T1000 (cell line): ENCODE measurements around the gene GAL3ST3.
"Not testable (repeated sequence)": the region's sequence is repeated elsewhere in the genome, so short reads cannot be mapped to it uniquely, and the experiment has no call there.

ENCODE experiments used
- DNase-seq: peaks from one replicate; lab custom pipeline; 2025; ENCODE audit warnings: mixed read lengths; lab: John Stamatoyannopoulos, UW

GAL3ST3 gene

DNA sequence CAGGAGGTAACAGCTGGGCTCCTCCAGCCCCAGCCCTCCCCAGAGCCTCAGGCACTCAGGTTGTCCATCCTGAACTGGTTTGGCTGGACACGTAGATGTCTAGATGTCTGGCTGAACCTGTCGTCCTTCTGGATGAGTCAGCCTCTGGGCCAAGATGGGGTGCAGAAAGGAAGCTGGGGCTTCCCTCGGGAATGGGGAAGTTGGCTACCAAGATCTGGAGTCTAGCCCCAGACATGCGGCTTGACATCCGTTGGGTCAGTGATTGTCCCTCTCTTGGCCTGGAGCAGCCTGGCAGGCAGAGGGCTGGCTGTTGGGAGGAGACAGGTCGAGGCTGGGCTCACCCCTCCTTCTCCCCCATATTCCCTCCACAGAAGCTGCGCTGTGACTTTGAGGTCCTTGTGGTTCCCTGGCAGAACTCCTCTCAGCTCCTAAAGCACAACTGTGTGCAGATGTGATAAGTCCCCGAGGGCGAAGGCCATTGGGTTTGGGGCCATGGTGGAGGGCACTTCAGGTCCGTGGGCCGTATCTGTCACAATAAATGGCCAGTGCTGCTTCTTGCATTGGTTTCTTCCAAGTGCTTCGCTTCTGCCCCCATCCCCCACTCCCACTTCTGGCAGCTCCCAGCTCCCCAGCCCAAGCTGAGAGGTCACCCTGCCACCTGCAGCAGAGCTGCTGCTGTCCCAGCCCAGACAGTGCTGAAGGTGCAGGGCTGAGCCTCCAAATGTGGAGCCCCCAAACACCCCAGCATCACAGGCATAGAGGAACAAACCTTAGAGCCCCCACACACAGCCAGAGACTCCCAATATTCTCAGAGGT lies 35.8 kb downstream of the GAL3ST3 start:
- no peak for DNase-seq

DNA sequence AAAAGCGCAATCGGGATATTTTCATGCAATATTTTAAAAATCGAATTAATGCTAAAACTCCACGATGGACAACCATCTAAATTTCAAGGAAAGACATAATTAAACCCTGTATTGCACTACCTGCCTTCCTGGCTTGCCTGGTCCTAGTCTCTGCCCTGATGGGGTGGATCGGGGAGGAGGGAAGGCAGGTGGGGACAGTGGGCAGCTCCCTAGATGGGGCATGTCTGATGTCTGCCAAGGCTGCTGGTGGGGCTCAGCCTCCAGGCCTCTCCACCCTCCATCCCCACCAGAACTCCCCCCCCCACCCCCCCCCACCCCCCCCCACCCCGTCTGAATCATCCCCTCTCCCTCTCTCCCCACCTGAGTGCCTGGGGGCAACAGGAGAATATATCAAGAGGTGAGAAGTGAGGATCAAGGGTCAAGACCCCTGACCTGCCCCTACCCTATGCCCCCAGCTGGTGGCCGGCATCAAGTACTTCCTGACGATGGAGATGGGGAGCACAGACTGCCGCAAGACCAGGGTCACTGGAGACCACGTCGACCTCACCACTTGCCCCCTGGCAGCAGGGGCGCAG lies 36.5 kb downstream of the GAL3ST3 start:
- DNase-seq = no peak

DNA sequence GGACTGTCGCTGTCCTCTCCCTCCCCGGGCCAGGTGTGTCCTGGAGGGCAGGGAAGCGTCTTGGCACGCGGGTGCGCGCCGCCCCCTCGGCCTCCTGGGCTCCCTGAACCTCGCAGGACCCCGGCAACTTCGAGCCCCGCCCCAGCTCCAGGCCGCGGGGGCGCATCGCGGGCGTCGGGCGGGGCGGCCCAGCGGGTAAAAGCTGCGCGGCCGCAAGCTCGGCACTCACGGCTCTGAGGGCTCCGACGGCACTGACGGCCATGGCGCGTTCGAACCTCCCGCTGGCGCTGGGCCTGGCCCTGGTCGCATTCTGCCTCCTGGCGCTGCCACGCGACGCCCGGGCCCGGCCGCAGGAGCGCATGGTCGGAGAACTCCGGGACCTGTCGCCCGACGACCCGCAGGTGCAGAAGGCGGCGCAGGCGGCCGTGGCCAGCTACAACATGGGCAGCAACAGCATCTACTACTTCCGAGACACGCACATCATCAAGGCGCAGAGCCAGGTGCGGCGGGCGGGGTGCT lies 37.1 kb downstream of the GAL3ST3 start, which contains the start of gene CST6:
Gene CST6 (plus strand): TSS at position 224 of the 519 bp plus-strand sequence. CDS start 37 bp downstream, at position 261.
- no peak for DNase-seq

DNA sequence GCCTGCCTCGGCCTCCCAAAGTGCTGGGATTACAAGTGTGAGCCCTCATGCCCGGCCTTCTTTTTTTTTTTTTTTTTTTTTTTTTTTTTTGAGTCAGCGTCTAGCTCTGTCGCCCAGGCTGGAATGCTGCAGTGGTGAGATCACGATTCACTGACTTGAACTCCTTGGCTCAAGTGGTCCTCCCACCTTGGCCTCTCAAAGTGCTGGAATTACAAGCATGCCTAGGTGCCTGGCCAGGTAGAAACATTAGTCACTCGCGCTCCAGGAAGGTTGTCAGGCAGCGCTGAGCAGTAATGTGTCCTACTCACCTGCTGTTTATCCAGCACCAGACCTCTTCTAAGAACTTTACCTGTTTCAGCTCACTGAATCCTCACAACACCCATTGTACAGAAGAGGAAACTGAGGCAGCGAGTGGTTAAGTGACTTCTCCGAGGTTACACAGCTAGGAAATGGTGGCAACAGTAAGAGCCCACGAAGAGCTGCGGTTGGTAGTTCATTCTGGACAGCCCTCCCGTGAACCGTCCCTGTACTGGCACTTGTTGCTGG lies 37.6 kb downstream of the GAL3ST3 start:
- DNase-seq = no peak

DNA sequence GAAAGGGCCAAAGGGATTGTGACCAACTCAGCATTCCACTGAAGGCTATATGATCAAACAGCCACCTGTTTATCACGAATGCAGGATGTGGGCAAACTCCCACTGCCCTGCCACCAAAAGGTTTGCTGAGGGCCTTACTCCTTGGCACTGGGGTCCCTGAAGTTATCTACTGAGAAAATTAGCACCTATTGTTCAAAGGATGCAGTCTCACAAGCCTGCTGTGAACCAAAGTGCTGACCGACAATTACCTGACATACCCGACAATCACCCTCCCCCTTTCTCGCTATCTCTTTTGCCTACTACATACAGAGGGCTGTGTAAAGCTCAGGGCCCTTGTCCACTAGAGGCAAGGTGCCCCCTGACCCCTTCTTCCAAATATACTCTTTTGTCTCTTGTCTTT lies 38.9 kb downstream of the GAL3ST3 start:
- DNase-seq = not testable (repeated sequence)

DNA sequence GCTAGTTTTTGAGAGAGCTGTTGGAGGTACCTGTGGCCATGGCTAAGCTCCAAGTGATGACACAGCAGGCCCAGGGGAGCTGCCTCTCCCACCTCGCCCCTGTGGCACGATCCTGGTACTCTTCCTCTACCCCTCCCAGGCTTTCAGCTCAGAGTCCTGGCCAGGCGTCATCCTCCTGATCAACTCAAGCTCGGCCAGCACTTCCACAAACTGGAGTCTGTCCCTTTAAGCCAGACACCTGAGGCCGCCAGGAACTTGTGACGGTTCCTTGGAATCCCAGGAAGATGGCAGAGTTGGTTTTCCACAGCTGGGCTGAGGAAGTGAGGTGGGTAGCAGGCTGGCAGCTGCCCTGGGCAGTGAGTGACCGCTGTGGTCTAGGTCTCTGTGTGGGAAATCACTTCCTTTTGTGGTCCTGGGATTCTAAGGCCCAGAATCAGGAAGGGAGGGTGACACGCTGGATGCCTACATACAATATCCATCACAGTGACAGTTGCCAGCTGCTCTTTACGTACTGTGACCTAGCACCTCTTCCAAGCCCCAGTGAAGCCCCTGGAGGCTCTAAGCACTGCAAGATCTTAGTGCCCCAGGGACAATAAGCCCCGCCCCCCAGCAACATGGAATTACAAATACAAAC lies 40.4 kb downstream of the GAL3ST3 start:
- no peak for DNase-seq

DNA sequence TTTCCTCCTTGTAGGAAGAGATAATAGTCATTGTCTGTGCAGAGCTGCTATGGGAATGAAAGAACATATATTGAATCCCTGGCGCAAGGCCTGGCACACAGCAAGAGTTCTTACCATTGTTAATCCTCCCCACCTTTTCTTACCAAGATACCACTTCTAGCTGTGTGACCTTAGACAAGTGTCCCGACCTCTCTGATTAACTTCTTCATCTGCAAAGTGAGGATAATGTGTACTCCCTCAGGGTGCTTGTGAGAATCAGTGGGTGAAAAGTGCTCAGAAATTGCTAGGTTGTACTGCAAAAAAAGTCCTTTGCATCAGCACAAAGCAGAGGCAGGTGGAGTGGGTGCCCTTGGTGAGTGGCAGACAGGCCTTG lies 40.9 kb downstream of the GAL3ST3 start:
- DNase-seq = no peak

DNA sequence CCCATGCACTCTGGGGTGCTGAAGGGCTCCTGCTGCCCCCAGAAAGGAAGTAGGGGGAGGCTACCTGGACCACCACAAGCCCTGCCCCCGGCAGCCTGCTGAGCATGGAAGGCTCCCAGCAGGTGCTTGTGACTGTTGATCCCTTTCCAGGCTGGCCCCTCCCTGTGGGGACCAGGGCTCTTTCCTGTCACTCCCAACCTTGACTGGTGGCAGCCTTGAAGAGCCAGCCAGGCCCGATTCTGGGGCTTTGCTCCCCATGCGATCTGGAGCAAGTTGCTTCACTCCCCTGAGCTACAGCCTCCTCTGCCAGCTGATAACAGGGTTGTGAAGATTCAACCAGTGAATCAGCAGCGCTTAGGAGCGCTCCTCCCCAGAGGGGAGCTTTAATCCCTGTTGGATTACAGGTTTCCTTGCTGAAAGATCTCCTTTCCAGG lies 41.7 kb downstream of the GAL3ST3 start:
- no peak for DNase-seq

DNA sequence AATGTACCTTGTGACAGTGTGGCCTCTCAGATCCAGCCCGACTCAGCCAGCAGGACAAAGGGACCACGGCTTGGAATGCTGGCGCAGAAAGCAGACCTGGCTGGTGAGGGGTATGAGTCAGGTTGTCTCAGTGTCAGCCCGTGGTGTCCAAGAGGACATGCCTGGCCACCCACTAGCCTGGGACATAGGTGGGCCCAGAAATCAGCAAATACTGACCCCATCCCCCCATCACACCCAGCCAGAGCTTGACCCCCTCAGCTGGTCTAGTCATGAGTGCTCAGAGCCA lies 42.1 kb downstream of the GAL3ST3 start:
- no peak for DNase-seq

DNA sequence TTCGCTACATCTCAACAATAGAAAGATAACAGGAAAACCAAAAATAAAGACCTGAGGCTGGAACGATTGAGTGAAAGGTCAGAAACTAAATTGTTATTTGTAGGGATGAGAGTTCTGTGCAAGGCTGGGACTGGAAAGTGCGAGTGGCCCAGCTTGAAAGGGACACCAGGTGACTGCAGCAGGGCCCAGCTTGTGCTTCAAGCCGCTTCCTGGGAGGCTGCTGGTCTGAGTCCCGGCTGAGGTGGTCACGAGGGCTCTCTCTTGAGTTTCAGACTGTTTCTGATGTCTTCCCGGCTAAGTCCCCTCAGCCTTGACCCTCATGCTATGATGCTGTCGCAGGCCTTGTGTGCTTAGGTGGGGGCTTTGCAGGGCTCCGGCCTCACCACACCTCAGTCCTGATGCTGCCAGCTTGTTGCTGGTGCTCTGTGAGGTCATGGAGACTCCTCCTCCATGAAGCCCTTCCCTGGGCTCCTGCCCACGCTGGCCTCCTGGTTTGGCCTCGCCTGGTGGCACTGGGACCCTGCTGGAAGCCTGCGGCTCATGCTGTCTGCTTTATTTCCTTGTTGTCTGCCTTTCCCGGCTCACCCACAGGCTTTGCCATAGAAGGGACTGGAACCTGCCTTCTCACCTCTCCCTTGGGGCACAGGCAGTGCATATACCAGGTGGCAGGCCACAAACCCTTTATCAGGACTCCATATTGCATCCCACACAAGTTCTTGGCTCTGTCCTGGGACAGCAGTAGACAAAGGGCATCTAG lies 42.6 kb downstream of the GAL3ST3 start:
- DNase-seq = no peak

DNA sequence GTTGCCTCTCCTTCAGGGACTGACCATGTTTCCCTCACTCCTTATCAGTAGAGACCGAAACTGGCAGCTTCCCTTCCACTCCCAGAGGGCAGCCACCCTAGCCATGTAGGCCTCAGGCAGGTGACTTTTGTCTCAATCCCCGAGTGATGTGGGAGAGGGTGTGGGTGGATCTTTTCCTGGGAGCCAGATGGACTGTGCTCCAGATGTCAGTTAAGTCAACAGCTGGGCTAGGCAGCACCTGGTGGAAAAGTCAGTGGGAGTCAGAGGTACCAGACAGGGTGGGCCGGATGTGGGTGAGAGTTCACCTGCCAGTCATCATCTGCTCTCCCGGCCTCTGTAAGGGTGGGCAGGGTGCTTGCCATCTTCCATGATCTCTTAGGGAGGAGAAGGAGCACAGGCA lies 44.8 kb downstream of the GAL3ST3 start:
- DNase-seq = no peak

DNA sequence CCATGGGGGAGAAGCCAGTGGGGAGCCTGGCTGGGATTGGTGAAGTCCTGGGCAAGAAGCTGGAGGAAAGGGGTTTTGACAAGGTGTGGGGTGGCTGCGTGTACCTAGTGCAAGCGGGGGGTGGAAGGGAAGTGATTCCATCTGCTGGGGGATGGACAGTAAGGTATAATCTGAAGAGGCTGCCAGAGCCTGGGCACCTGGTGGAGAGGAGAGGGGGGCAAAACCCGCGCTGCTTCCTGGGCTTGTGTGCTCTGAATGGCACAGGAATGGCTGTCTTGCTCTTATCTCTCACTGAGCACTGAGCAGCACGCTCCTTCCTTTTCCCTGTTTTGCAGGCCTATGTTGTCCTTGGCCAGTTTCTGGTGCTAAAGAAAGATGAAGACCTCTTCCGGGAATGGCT lies 45.7 kb downstream of the GAL3ST3 start:
- no peak for DNase-seq

DNA sequence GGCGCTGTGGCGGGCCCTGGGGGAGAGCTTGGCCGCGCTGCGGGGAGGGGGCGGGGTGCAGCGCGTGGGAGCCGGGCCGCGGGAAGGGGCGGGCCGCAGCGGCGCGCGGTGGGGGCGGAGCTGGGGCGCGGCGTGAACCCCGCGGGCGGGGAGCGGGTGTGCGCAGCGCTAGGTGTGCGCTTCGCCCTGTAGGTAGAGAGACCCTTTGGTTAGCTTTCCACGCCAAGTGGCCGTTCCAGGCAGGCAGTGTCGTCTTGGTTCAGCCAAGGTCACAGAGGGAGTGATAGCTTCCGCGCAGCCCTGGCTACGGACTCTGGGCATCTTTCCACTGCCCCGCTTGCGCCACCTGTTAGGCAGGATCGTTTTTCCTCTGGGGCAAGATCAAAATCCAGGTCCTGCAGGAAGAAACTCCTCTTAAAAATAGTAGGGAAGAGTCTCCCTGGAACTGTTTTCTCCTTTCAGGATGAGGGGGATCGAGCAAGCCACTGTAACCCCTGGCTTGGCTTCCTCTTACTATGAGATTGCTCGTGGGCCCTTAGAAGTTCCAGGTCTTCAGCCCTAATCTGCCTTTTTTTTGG lies 46.2 kb downstream of the GAL3ST3 start:
- no peak for DNase-seq

DNA sequence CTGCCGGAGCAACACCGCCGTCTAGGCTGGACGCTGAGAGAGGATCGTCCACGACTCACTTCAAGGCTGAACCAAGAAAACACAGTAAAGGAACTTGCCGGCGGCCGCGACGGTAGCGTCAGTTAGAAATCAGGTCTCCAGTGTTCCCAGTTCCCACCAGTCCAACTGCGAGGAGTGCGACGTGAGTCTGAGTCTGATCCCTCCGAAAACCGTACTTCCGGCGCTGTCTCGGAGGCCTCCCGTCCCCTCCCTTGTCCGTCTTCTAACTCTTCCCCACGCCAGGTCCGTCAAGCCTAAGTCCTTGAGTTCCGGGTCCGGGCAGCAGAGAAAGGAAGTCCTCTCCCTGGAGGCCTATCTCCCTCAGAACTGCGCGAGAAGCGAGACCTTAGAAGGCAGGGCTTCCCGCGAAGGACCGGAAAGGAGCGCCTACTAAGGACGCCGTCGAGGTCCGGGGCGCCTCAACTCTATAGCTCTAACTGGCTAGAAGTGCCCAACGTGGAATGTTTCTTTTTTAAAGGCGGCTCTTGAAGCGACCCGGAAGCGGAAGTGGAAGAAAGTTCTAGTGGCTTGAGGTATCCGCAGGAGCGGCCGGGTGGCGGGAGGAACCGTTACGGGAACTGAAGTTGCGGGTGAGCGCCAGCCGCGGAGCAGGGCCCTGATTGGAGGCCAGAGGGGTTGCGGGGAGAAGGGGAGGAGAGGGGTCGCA lies 46.9 kb downstream of the GAL3ST3 start, which contains the start of the genes BANF1 and EIF1AD:
Gene BANF1 (plus strand): TSS at position 562 of the 706 bp plus-strand sequence. CDS start 748 bp downstream, outside the sequence.
Gene EIF1AD (minus strand): TSS at position 216 of the 706 bp plus-strand sequence. CDS start 1,768 bp downstream, outside the sequence.
- peak; percentile 96 for DNase-seq

DNA sequence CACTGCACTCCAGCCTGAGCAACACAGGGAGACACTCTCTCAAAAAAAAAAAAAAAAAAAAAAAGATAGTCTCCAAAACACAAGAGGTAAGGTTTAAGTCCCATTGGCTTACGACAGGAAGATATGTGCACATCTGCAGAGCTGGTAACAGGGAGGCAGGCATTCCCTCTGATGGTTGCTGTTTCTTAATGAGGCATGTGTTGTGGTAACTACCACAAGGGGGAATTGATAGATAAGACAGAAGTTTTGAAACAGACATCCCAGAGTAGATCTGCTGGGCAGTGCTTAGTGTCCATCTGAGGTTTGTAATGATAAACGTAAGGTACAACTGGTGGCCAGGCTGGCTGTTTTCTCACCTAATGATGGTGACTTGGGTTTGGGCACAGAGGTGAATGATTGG lies 51.7 kb downstream of the GAL3ST3 start:
- no peak for DNase-seq

DNA sequence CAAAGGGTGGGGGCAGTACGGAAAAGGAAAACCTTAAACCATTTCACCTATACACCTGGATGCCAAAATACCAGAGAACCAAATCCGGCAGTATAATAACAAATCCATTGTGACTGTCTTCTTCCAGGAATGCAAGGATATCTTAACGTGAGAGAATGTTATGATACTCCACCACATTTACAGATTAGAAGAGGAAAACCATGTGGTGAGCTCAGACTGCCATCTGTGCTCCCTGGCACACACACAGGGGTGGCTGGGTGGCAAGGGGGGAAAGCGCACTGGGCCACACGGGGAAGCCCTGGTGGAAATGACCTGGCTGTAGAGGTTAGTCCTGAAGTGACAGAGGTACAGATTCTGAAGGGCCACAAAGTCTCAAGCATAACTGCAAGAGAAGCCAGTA lies 56.9 kb downstream of the GAL3ST3 start:
- DNase-seq = no peak
